H1 (cell line): Measurements from ENCODE around the gene PI4KA. TPM values are rescaled to one million over a fixed set of nuclear protein-coding genes. Genes with fewer than 3 reads are reported as not detected.

Experiments used
- CTCF ChIA-PET: fragments of 300-600 bp; sonication (Branson Sonifier 250); formaldehyde crosslinking; loops from one replicate; lab custom pipeline; 2021; ENCODE audit not compliant: partially characterized antibody; lab: Charles Lee
- POLR2A ChIA-PET: fragments of 300-600 bp; sonication (Branson Sonifier 250); formaldehyde crosslinking; loops from one replicate; lab custom pipeline; 2021; ENCODE audit warnings: inconsistent platforms; ENCODE audit not compliant: partially characterized antibody; lab: Charles Lee
- DNase-seq, 2 experiments: peaks; one replicate each; pipeline versions ENCODE4 v3.0.0 to v3.0.0-alpha.2; 2010 to 2022; ENCODE audit warnings: low spot score in 2 of 2, low read depth in 1 of 2, mixed read lengths in 1 of 2
- FAIRE-seq: peaks from 2 replicates; lab custom pipeline; 2011; peaks lifted over from hg19 to GRCh38; lab: Jason Lieb, UNC
- H2AFZ ChIP-seq: 2 replicates; pipeline ENCODE4 v1.8.1; 2012; ENCODE audit warnings: low read length, inconsistent platforms
- H2AK5ac ChIP-seq: 2 replicates; pipeline ENCODE4 v1.6.1; 2013; ENCODE audit warnings: low read depth, low read length
- H2BK120ac ChIP-seq: replicated peaks from 2 replicates; pipeline ENCODE3; 2013; ENCODE audit warnings: low read depth, low read length, inconsistent platforms
- H2BK12ac ChIP-seq: 2 replicates; pipeline ENCODE4 v1.6.1; 2013; ENCODE audit warnings: low read depth, low read length
- H2BK15ac ChIP-seq: 2 replicates; pipeline ENCODE4 v1.6.1; 2013; ENCODE audit warnings: low read length
- H2BK20ac ChIP-seq: 2 replicates; pipeline ENCODE4 v1.6.1; 2013; ENCODE audit warnings: low read length
- H2BK5ac ChIP-seq: 2 replicates; pipeline ENCODE4 v1.6.1; 2013; ENCODE audit warnings: low read depth, low read length
- H3K14ac ChIP-seq: 2 replicates; pipeline ENCODE4 v1.6.1; 2013; ENCODE audit warnings: inconsistent platforms; ENCODE audit not compliant: insufficient read length
- H3K18ac ChIP-seq: 2 replicates; pipeline ENCODE4 v1.6.1; 2013; ENCODE audit warnings: low read length; ENCODE audit errors: extremely low read depth
- H3K23ac ChIP-seq: 2 replicates; pipeline ENCODE4 v1.6.1; 2013; ENCODE audit warnings: inconsistent platforms; ENCODE audit not compliant: insufficient read length
- H3K23me2 ChIP-seq: 2 replicates; pipeline ENCODE4 v1.6.1; 2013; ENCODE audit warnings: low read depth, low read length
- H3K27ac ChIP-seq: 2 replicates; pipeline ENCODE4 v1.6.1; 2011; ENCODE audit warnings: low read depth, low read length, inconsistent platforms
- H3K27me3 ChIP-seq, 4 experiments: replicated peaks in 1 of 4; 1 replicate in 1 of 4; 2 replicates in 3 of 4; pipeline versions ENCODE4 v1.6.1 to v1.8.1; 2011 to 2013; ENCODE audit warnings: low read length in 3 of 4, mild to moderate bottlenecking in 3 of 4, inconsistent platforms in 2 of 4, mixed read lengths in 2 of 4, moderate library complexity in 1 of 4; ENCODE audit not compliant: control insufficient read depth in 3 of 4, insufficient read depth in 3 of 4; ENCODE audit errors: extremely low read depth in 1 of 4
- H3K36me3 ChIP-seq, 4 experiments: 2 replicates each; pipeline versions ENCODE4 v1.6.1 to v1.8.1; 2011 to 2013; ENCODE audit warnings: mild to moderate bottlenecking in 4 of 4, low read length in 3 of 4, moderate library complexity in 2 of 4, control low read depth in 1 of 4, inconsistent platforms in 1 of 4; ENCODE audit not compliant: insufficient read depth in 4 of 4, control insufficient read depth in 2 of 4
- H3K4ac ChIP-seq: replicated peaks from 2 replicates; pipeline ENCODE3; 2013; ENCODE audit warnings: low read length, low read depth, mixed read lengths, inconsistent platforms; ENCODE audit not compliant: insufficient read length
- H3K4me1 ChIP-seq, 4 experiments: replicated peaks in 1 of 4; 1 replicate in 1 of 4; 2 replicates in 3 of 4; pipeline versions ENCODE4 v1.6.1 to v1.8.1; 2011 to 2013; ENCODE audit warnings: low read length in 3 of 4, inconsistent platforms in 2 of 4, mixed read lengths in 1 of 4; ENCODE audit not compliant: insufficient read depth in 4 of 4, control insufficient read depth in 3 of 4
- H3K4me2 ChIP-seq, 2 experiments: 2 replicates each; pipeline versions ENCODE4 v1.6.1 to v1.8.1; 2011 to 2013; ENCODE audit warnings: low read depth in 2 of 2, low read length in 2 of 2, control low read depth in 1 of 2, inconsistent platforms in 1 of 2, mild to moderate bottlenecking in 1 of 2; ENCODE audit not compliant: insufficient read depth in 1 of 2
- H3K4me3 ChIP-seq, 4 experiments: fragments of 200-600, 300-600 bp in 1 of 4; sonication (generic), shearing (Covaris generic), sonication (Bioruptor Twin) in 1 of 4; 2 replicates each; pipeline versions ENCODE4 v1.5.1 to v1.8.1; 2011 to 2016; ENCODE audit warnings: low read length in 4 of 4, low read depth in 3 of 4, control low read depth in 2 of 4, inconsistent platforms in 2 of 4, mild to moderate bottlenecking in 2 of 4, mixed read lengths in 1 of 4, moderate library complexity in 1 of 4; ENCODE audit not compliant: insufficient read depth in 2 of 4; ENCODE audit errors: extremely low read depth in 1 of 4
- H3K56ac ChIP-seq: replicated peaks from 2 replicates; pipeline ENCODE3; 2013; ENCODE audit warnings: low read depth, mild to moderate bottlenecking, mixed read lengths, low read length, inconsistent platforms; ENCODE audit not compliant: insufficient read length
- H3K79me1 ChIP-seq: 2 replicates; pipeline ENCODE4 v1.6.1; 2013; ENCODE audit warnings: low read depth, low read length, control low read depth
- H3K79me2 ChIP-seq, 2 experiments: 2 replicates each; pipeline versions ENCODE4 v1.6.1 to v1.8.1; 2012 to 2013; ENCODE audit warnings: low read length in 2 of 2, mild to moderate bottlenecking in 2 of 2, inconsistent platforms in 1 of 2; ENCODE audit not compliant: insufficient read depth in 2 of 2, control insufficient read depth in 1 of 2
- H3K9ac ChIP-seq, 4 experiments: replicated peaks in 1 of 4; 1 replicate in 1 of 4; 2 replicates in 3 of 4; pipeline versions ENCODE4 v1.6.1 to v1.8.1; 2011 to 2013; ENCODE audit warnings: low read depth in 3 of 4, low read length in 3 of 4, control low read depth in 2 of 4, mild to moderate bottlenecking in 2 of 4, moderate library complexity in 2 of 4, inconsistent platforms in 1 of 4; ENCODE audit errors: extremely low read depth in 1 of 4
- H3K9me3 ChIP-seq, 2 experiments: 2 replicates each; pipeline versions ENCODE4 v1.6.1 to v1.8.1; 2012 to 2013; ENCODE audit warnings: mild to moderate bottlenecking in 2 of 2, moderate library complexity in 2 of 2, control low read depth in 1 of 2, inconsistent platforms in 1 of 2, low read depth in 1 of 2, low read length in 1 of 2, mixed read lengths in 1 of 2; ENCODE audit not compliant: insufficient read depth in 2 of 2
- H4K20me1 ChIP-seq, 2 experiments: replicated peaks in 1 of 2; 2 replicates each; pipeline versions ENCODE3 to v1.8.1; 2011 to 2013; ENCODE audit warnings: inconsistent platforms in 2 of 2, low read length in 2 of 2, mild to moderate bottlenecking in 1 of 2; ENCODE audit not compliant: insufficient read depth in 2 of 2, control insufficient read depth in 1 of 2
- H4K5ac ChIP-seq: 2 replicates; pipeline ENCODE4 v1.6.1; 2013; ENCODE audit warnings: low read length, low read depth, mixed read lengths, inconsistent platforms; ENCODE audit not compliant: insufficient read length
- H4K8ac ChIP-seq: 2 replicates; pipeline ENCODE4 v1.8.0; 2013; ENCODE audit warnings: mild to moderate bottlenecking, moderate library complexity, low read length, inconsistent platforms; ENCODE audit not compliant: insufficient read depth; ENCODE audit errors: extremely low read depth
- H4K91ac ChIP-seq: replicated peaks from 2 replicates; pipeline ENCODE3; 2013; ENCODE audit warnings: low read length, mixed read lengths, inconsistent platforms; ENCODE audit not compliant: insufficient read length
- ATF2 ChIP-seq: IDR thresholded peaks from 2 replicates; pipeline ENCODE4 v1.6.1; 2012; ENCODE audit warnings: low read length, inconsistent platforms
- JUND ChIP-seq: IDR thresholded peaks from 2 replicates; pipeline ENCODE4 v1.6.1; 2011; ENCODE audit warnings: mild to moderate bottlenecking, improper control_type of control experiment, low read length
- WGBS, 2 experiments: shearing (Covaris generic) in 1 of 2; methylation state at CpG; one replicate each; pipeline versions ENCODE4 v1.1.6 to v1.1.7; 2013 to 2015; ENCODE audit warnings: low lambda C conversion rate in 2 of 2, mixed read lengths in 2 of 2, inconsistent platforms in 1 of 2, low coverage in 1 of 2, missing lambda C conversion rate in 1 of 2; ENCODE audit not compliant: insufficient replicate concordance in 2 of 2, insufficient coverage in 1 of 2, insufficient read length in 1 of 2; ENCODE audit errors: extremely low coverage in 1 of 2, missing lambda C conversion rate in 1 of 2; 5-methylcytosine and 5-hydroxymethylcytosine counted together
- polyA plus RNA-seq, 7 experiments: library from polyadenylated mRNA; depleted of rRNA in 3 of 7; stranded (reverse) in 5 of 7; unstranded in 2 of 7; fragments of >200 nt in 5 of 7; fragments of 200-250 nt in 2 of 7; gene quantifications; 1 replicate in 5 of 7; 2 replicates in 1 of 7; 4 replicates in 1 of 7; pipeline versions ENCODE4 v1.2.1 to v1.2.3, GENCODE V29; 2011 to 2013; ENCODE audit warnings: missing spikeins in 2 of 7, mixed read lengths in 2 of 7
- total RNA-seq: library from RNA; stranded (reverse); fragmentation: NEBNext Ultra II Directional; extraction: Animal tissue kit (Norgen Biotek cat#: 25700); gene quantifications from 2 replicates; pipeline ENCODE4 v1.2.1, GENCODE V29; 2021

PI4KA gene
- total and polyA plus RNA-seq, 2 of the 8 experiments (the other 6 are each of a cell fraction or from before 2014, with no cell fraction given): 22.5 to 37.7 TPM

- Histone ChIP-seq H2AK5ac (no peak overlapping the region), H2AFZ (no peak overlapping the region), H3K23ac (no peak overlapping the region), H3K23me2 (no peaks in the 10 kb centered on the region), H3K27me3 (no peaks in the 10 kb centered on the region), H2BK12ac (no peak overlapping the region), H3K79me2 (no peaks in the 10 kb centered on the region), H2BK5ac (no peak overlapping the region), H3K4me1 (no peaks in the 10 kb centered on the region; a peak in 1 of 7 replicates), H3K4me2 (no peak overlapping the region), H3K18ac (no peak overlapping the region), H3K14ac (no peak overlapping the region), H3K4ac (no peak overlapping the region), H3K9me3 (no peaks in the 10 kb centered on the region), H2BK120ac (no peak overlapping the region), H4K20me1 (no peaks in the 10 kb centered on the region), H3K36me3 (peaks cover 0 to 5% (median 1%) of the 10 kb centered on the region in 4 experiments; a peak in 3 of 8 replicates), H3K79me1 (no peaks in the 10 kb centered on the region), H2BK20ac (no peak overlapping the region), H3K4me3 (no peak overlapping the region), H4K91ac (no peak overlapping the region), H2BK15ac (no peak overlapping the region), H4K8ac (no peak overlapping the region), H3K9ac (no peak overlapping the region), H3K27ac (no peak overlapping the region), H4K5ac (no peak overlapping the region), H3K56ac (no peak overlapping the region)
- ChIA-PET POLR2A (no interaction called here), CTCF (interaction anchor here (0.5 kb wide), 1 partner anchor 159 kb away, joined by 4 read pairs; no protein-coding TSS in a partner anchor)
- FAIRE-seq (no peak), DNase-seq (no peak)
- no peak for TF ChIP-seq ATF2
- no peak for TF ChIP-seq JUND
- 75% methylated on average over 8 of the region's 8 CpGs; no CpG with 5 or more reads in 1 of the 2 experiments for WGBS, 2 experiments
Observed at GRCh38 chr22:20796731-20797130, 61.9 kb downstream of the PI4KA start.
